Left renal pelvis (tissue), 4 donors: Measurements from ENCODE around the gene TBC1D20. TPM values are rescaled to one million over a fixed set of nuclear protein-coding genes. Genes with fewer than 3 reads are reported as not detected.
A peak's percentile ranks its signal among the peaks of the same experiment; 100 is the strongest.
"Not testable (repeated sequence)": the region's sequence is repeated elsewhere in the genome, so short reads cannot be mapped to it uniquely, and the experiment has no call there.

Source experiments
- DNase-seq, 4 donors: peaks; one replicate each; pipeline ENCODE4 v3.0.0-alpha.2; 2013; ENCODE audit warnings: low read depth in 4 of 4, low spot score in 3 of 4
- polyA plus RNA-seq, 4 donors: library from polyadenylated mRNA; unstranded; fragments of 120-200 nt; gene quantifications; one replicate each; pipeline ENCODE4 v1.2.1, GENCODE V29; 2013; ENCODE audit not compliant: insufficient read length in 4 of 4

Gene TBC1D20
- polyA plus RNA-seq, result 10 to 100 TPM; 31.1 to 37.0 (median 34.4) TPM

- peak; percentile 65 to 85 (median 80) for DNase-seq
These were observed at the start of gene TBC1D20 for GRCh38 chr20:462199-462991. Gene TBC1D20, minus strand, starts transcription at chr20:462533. Its CDS starts 128 bp downstream, at chr20:462405.

- not testable (repeated sequence) for DNase-seq
These were observed 48.2 kb upstream of the TBC1D20 start for GRCh38 chr20:510328-511057.

- not testable (repeated sequence) for DNase-seq
These were observed 46.0 kb upstream of the TBC1D20 start for GRCh38 chr20:508364-508787.

GRCh38 chr20:507761-508332, 45.5 kb upstream of the TBC1D20 start:
- no peak for DNase-seq

GRCh38 chr20:507006-507758, 44.8 kb upstream of the TBC1D20 start:
- DNase-seq, result no peak

GRCh38 chr20:504632-505075, 42.3 kb upstream of the TBC1D20 start:
- no peak for DNase-seq

- no peak for DNase-seq
These were observed 40.9 kb upstream of the TBC1D20 start for GRCh38 chr20:503048-503737.

GRCh38 chr20:497979-498378, 35.6 kb upstream of the TBC1D20 start:
- no peak for DNase-seq

GRCh38 chr20:496126-496696, 33.9 kb upstream of the TBC1D20 start:
- no peak for DNase-seq

- DNase-seq, result no peak
These were observed 29.8 kb upstream of the TBC1D20 start for GRCh38 chr20:492159-492558.

- no peak for DNase-seq
These were observed 25.3 kb upstream of the TBC1D20 start for GRCh38 chr20:487655-488054.

- no peak for DNase-seq
These were observed 21.7 kb upstream of the TBC1D20 start for GRCh38 chr20:483815-484644.

- DNase-seq, result no peak
These were observed 18.8 kb upstream of the TBC1D20 start for GRCh38 chr20:481167-481566.

- DNase-seq, result no peak
These were observed 17.7 kb upstream of the TBC1D20 start for GRCh38 chr20:480044-480443.

- no peak for DNase-seq
These were observed 17.2 kb upstream of the TBC1D20 start for GRCh38 chr20:479487-479886.

GRCh38 chr20:478949-479429, 16.7 kb upstream of the TBC1D20 start:
- peak in 1 of 4 donors; percentile 16 for DNase-seq

- DNase-seq, result no peak
These were observed 15.9 kb upstream of the TBC1D20 start for GRCh38 chr20:478010-478948.
